SU-DHL-6 (cell line): ENCODE measurements around the gene VCAN.

Experiments used
- H2AFZ ChIP-seq: fragments of 200-600 bp; sonication (generic); 2 replicates; pipeline ENCODE4 v1.6.1; 2014; ENCODE audit warnings: low read depth, mild to moderate bottlenecking, moderate library complexity, mixed read lengths, antibody characterized with exemption, low read length; ENCODE audit not compliant: severe bottlenecking
- H3F3A ChIP-seq: fragments of 200-600 bp; shearing (Covaris generic); 2 replicates; pipeline ENCODE4 v1.6.0; 2016; ENCODE audit warnings: antibody characterized with exemption, mild to moderate bottlenecking; ENCODE audit not compliant: insufficient read depth
- H3K27ac ChIP-seq: fragments of 200-600 bp; sonication (generic); 2 replicates; pipeline ENCODE4 v1.5.1; 2016; ENCODE audit warnings: low read depth, mild to moderate bottlenecking, low read length, moderate library complexity, mixed read lengths
- H3K27me3 ChIP-seq: fragments of 200-600 bp; sonication (generic), shearing (Covaris generic); 2 replicates; pipeline ENCODE4 v1.6.0; 2014; ENCODE audit warnings: mild to moderate bottlenecking, low read length
- H3K36me3 ChIP-seq: fragments of 200-600 bp; sonication (generic); 2 replicates; pipeline ENCODE4 v1.6.1; 2014; ENCODE audit warnings: mild to moderate bottlenecking, low read length, mixed read lengths
- H3K4me2 ChIP-seq: fragments of 300-600, 200-600 bp; shearing (Covaris generic), sonication (generic); 2 replicates; pipeline ENCODE4 v1.6.0; 2014; ENCODE audit warnings: low read length, low read depth, mild to moderate bottlenecking; ENCODE audit not compliant: poor library complexity, severe bottlenecking
- H3K4me3 ChIP-seq: fragments of 200-600 bp; sonication (generic); 2 replicates; pipeline ENCODE4 v1.5.1; 2014; ENCODE audit warnings: antibody characterized with exemption, low read length, mild to moderate bottlenecking, mixed read lengths; ENCODE audit not compliant: insufficient read depth, poor library complexity, severe bottlenecking
- H3K79me2 ChIP-seq: fragments of 200-600 bp; sonication (generic); 2 replicates; pipeline ENCODE4 v1.6.1; 2014; ENCODE audit warnings: mild to moderate bottlenecking, low read length, moderate library complexity; ENCODE audit not compliant: insufficient read depth
- H3K9ac ChIP-seq: fragments of 200-600 bp; sonication (generic); 2 replicates; pipeline ENCODE4 v1.7.0; 2014; ENCODE audit warnings: mild to moderate bottlenecking, low read length
- H3K9me2 ChIP-seq: fragments of 200-600 bp; sonication (generic); replicated peaks from 2 replicates; pipeline ENCODE4 v1.6.1; 2014; ENCODE audit warnings: low read length; ENCODE audit not compliant: insufficient read depth
- H3K9me3 ChIP-seq: fragments of 200-600 bp; sonication (generic); 2 replicates; pipeline ENCODE4 v1.6.1; 2014; ENCODE audit warnings: low read length, mixed read lengths; ENCODE audit not compliant: insufficient read depth
- H4K20me1 ChIP-seq: fragments of 200-600 bp; sonication (generic); 2 replicates; pipeline ENCODE4 v1.6.1; 2014; ENCODE audit warnings: low read depth, mild to moderate bottlenecking, antibody characterized with exemption, low read length, moderate library complexity, mixed read lengths
- CTCF ChIP-seq: fragments of 200-600 bp; sonication (generic); IDR thresholded peaks from one replicate; pipeline ENCODE4 v1.5.1; 2017; ENCODE audit warnings: antibody characterized with exemption, mild to moderate bottlenecking, low read length, moderate library complexity; ENCODE audit not compliant: insufficient read depth, poor library complexity, severe bottlenecking
- EZH2phosphoT487 ChIP-seq: fragments of 200-600 bp; sonication (generic), shearing (Covaris generic); conservative IDR thresholded peaks from 2 replicates; pipeline ENCODE4 v1.6.1; 2018; ENCODE audit warnings: mild to moderate bottlenecking, antibody characterized with exemption, low read length, moderate library complexity, mixed read lengths

Gene VCAN

GRCh38 chr5:83474161-83474796 lies 2.7 kb downstream of the VCAN start:
- Histone ChIP-seq H3K4me3 (peak overlapping the region; percentile 40), H3K9me2 (no peaks in the 10 kb centered on the region), H3K79me2 (no peaks in the 10 kb centered on the region), H3K4me2 (peak overlapping the region; percentile 48), H3K36me3 (no peaks in the 10 kb centered on the region), H2AFZ (peak overlapping the region; percentile 42), H3K27me3 (no peaks in the 10 kb centered on the region), H3K27ac (no peak overlapping the region), H3F3A (no peaks in the 10 kb centered on the region), H3K9me3 (no peaks in the 10 kb centered on the region; the same call in 1 of the 2 replicates), H3K9ac (no peak overlapping the region), H4K20me1 (no peaks in the 10 kb centered on the region)
- no peak for TF ChIP-seq EZH2phosphoT487
- TF ChIP-seq CTCF = no peak

- H2AFZ ChIP-seq = no peak overlapping the region
- H3K9ac ChIP-seq = no peak overlapping the region
- no peaks in the 10 kb centered on the region; the same call in 1 of the 2 replicates for H3K9me3 ChIP-seq
- H3F3A ChIP-seq = no peaks in the 10 kb centered on the region
- H3K27ac ChIP-seq = no peak overlapping the region
- no peaks in the 10 kb centered on the region for H3K9me2 ChIP-seq
- H3K4me3 ChIP-seq = no peak overlapping the region
- TF ChIP-seq CTCF (no peak), EZH2phosphoT487 (no peak)
- no peaks in the 10 kb centered on the region for H3K79me2 ChIP-seq
- H4K20me1 ChIP-seq = no peaks in the 10 kb centered on the region
- peak overlapping the region; percentile 48 for H3K4me2 ChIP-seq
- no peaks in the 10 kb centered on the region for H3K27me3 ChIP-seq
- H3K36me3 ChIP-seq = no peaks in the 10 kb centered on the region
Measured at GRCh38 chr5:83474991-83475390, 3.4 kb downstream of the VCAN start.

- Histone ChIP-seq H3K9ac (no peak overlapping the region), H2AFZ (no peak overlapping the region), H3K9me2 (no peaks in the 10 kb centered on the region), H4K20me1 (no peaks in the 10 kb centered on the region), H3K27me3 (no peaks in the 10 kb centered on the region), H3K9me3 (no peaks in the 10 kb centered on the region; the same call in 1 of the 2 replicates), H3K27ac (no peak overlapping the region), H3K4me3 (no peak overlapping the region), H3K36me3 (no peaks in the 10 kb centered on the region), H3K4me2 (no peak overlapping the region), H3F3A (no peaks in the 10 kb centered on the region), H3K79me2 (no peaks in the 10 kb centered on the region)
- TF ChIP-seq CTCF (no peak), EZH2phosphoT487 (no peak)
Measured at GRCh38 chr5:83475391-83475863, 3.9 kb downstream of the VCAN start.
